C4-2B (cell line): ENCODE measurements around the gene ATAD3C.

Experiments used
- CTCF ChIP-seq: fragments of 450-650 bp; conservative IDR thresholded peaks from 2 replicates; pipeline ENCODE4 v1.5.1; 2017; ENCODE audit warnings: mild to moderate bottlenecking
- ZFX ChIP-seq: fragments of 450-650 bp; IDR thresholded peaks from 2 replicates; pipeline ENCODE4 v1.6.1; 2017

- TF ChIP-seq CTCF: no peak
- TF ChIP-seq ZFX: no peak
Observed at GRCh38 chr1:1438531-1439381, 10.7 kb upstream of the ATAD3C start.
